NCI-H748 treated with DMSO at 0.1 percent for 48 hours (cell line): Measurements from ENCODE around the gene C19orf12.
"Not testable (repeated sequence)": the region's sequence is repeated elsewhere in the genome, so short reads cannot be mapped to it uniquely, and the experiment has no call there.

ENCODE experiments used
- DNase-seq: peaks from one replicate; lab custom pipeline; 2025; lab: John Stamatoyannopoulos, UW

The C19orf12 gene

GRCh38 chr19:29676586-29676985 lies 38.5 kb downstream of the C19orf12 start:
- no peak for DNase-seq

GRCh38 chr19:29675650-29676186 lies 39.3 kb downstream of the C19orf12 start:
- DNase-seq = no peak

- no peak for DNase-seq
Observed at GRCh38 chr19:29675120-29675649, 39.9 kb downstream of the C19orf12 start.

GRCh38 chr19:29674374-29675119 lies 40.5 kb downstream of the C19orf12 start:
- DNase-seq = no peak

- DNase-seq = no peak
Observed at GRCh38 chr19:29673451-29674371, 41.4 kb downstream of the C19orf12 start.

GRCh38 chr19:29672933-29673336 lies 42.1 kb downstream of the C19orf12 start:
- DNase-seq = no peak

GRCh38 chr19:29672319-29672932 lies 42.6 kb downstream of the C19orf12 start:
- no peak for DNase-seq

GRCh38 chr19:29671393-29672160 lies 43.5 kb downstream of the C19orf12 start:
- peak; percentile 16 for DNase-seq

- DNase-seq = not testable (repeated sequence)
Observed at GRCh38 chr19:29671026-29671392, 44.1 kb downstream of the C19orf12 start.

- no peak for DNase-seq
Observed at GRCh38 chr19:29670255-29670654, 44.8 kb downstream of the C19orf12 start.

- DNase-seq = no peak
Observed at GRCh38 chr19:29668746-29669609, 46.1 kb downstream of the C19orf12 start.

- no peak for DNase-seq
Observed at GRCh38 chr19:29667901-29668341, 47.1 kb downstream of the C19orf12 start.

- no peak for DNase-seq
Observed at GRCh38 chr19:29667387-29667783, 47.7 kb downstream of the C19orf12 start.

- no peak for DNase-seq
Observed at GRCh38 chr19:29666578-29667386, 48.3 kb downstream of the C19orf12 start.

- no peak for DNase-seq
Observed at GRCh38 chr19:29665826-29666577, 49.1 kb downstream of the C19orf12 start.

GRCh38 chr19:29665215-29665825 lies 49.7 kb downstream of the C19orf12 start, which contains the start of gene PLEKHF1:
PLEKHF1 (plus strand) TSS chr19:29665461; CDS start chr19:29673840, 8,379 bp downstream.
- DNase-seq = peak; percentile 60

GRCh38 chr19:29664753-29665214 lies 50.3 kb downstream of the C19orf12 start:
- no peak for DNase-seq
